MM.1S (cell line): ENCODE results near the gene ENC1.
"Not testable (repeated sequence)": the region's sequence is repeated elsewhere in the genome, so short reads cannot be mapped to it uniquely, and the experiment has no call there.

Experiments
- DNase-seq: peaks from one replicate; pipeline ENCODE4 v3.0.0-alpha.2; 2015
- H2AFZ ChIP-seq: fragments of 300-600 bp; sonication (generic); 2 replicates; pipeline ENCODE4 v1.6.0; 2016; ENCODE audit warnings: antibody characterized with exemption, low read length
- H3F3A ChIP-seq: fragments of 300-600 bp; sonication (generic); 2 replicates; pipeline ENCODE4 v1.6.1; 2016; ENCODE audit warnings: mild to moderate bottlenecking, antibody characterized with exemption, low read length, moderate library complexity, mixed read lengths; ENCODE audit not compliant: insufficient read depth
- H3K27ac ChIP-seq: fragments of 300-600 bp; sonication (generic); 2 replicates; pipeline ENCODE4 v1.5.1; 2016; ENCODE audit warnings: mild to moderate bottlenecking, low read length
- H3K27me3 ChIP-seq: fragments of 300-600 bp; sonication (generic); replicated peaks from 2 replicates; pipeline ENCODE4 v1.6.0; 2016; ENCODE audit warnings: low read length; ENCODE audit not compliant: insufficient read depth
- H3K36me3 ChIP-seq: fragments of 300-600 bp; sonication (generic); replicated peaks from 2 replicates; pipeline ENCODE4 v1.6.1; 2016; ENCODE audit warnings: mild to moderate bottlenecking, low read length, mixed read lengths; ENCODE audit not compliant: insufficient read depth
- H3K4me1 ChIP-seq: fragments of 300-600 bp; sonication (generic); 2 replicates; pipeline ENCODE4 v1.6.1; 2016; ENCODE audit warnings: low read length, mixed read lengths
- H3K4me2 ChIP-seq: fragments of 300-600 bp; sonication (generic); 2 replicates; pipeline ENCODE4 v1.6.0; 2016; ENCODE audit warnings: low read depth, low read length
- H3K4me3 ChIP-seq: fragments of 300-600 bp; sonication (generic); 2 replicates; pipeline ENCODE4 v1.5.1; 2016; ENCODE audit warnings: low read length, mixed read lengths
- H3K79me2 ChIP-seq: fragments of 300-600 bp; sonication (generic); 2 replicates; pipeline ENCODE4 v1.6.1; 2016; ENCODE audit warnings: mixed run types, low read length, mixed read lengths
- H3K9ac ChIP-seq: fragments of 300-600 bp; sonication (generic); 2 replicates; pipeline ENCODE4 v1.6.1; 2016; ENCODE audit warnings: low read length, mixed read lengths
- H3K9me2 ChIP-seq: fragments of 300-600 bp; sonication (generic); replicated peaks from 2 replicates; pipeline ENCODE4 v1.6.1; 2016; ENCODE audit warnings: mild to moderate bottlenecking, low read length, mixed read lengths; ENCODE audit not compliant: insufficient read depth
- H3K9me3 ChIP-seq: fragments of 300-600 bp; sonication (generic); replicated peaks from 2 replicates; pipeline ENCODE4 v1.6.1; 2016; ENCODE audit warnings: mild to moderate bottlenecking, low read length, mixed read lengths; ENCODE audit not compliant: insufficient read depth
- H4K20me1 ChIP-seq: fragments of 300-600 bp; sonication (generic); 2 replicates; pipeline ENCODE4 v1.6.1; 2016; ENCODE audit warnings: mild to moderate bottlenecking, low read length, moderate library complexity, mixed read lengths; ENCODE audit not compliant: insufficient read depth
- CTCF ChIP-seq: fragments of 300-600 bp; sonication (generic); IDR thresholded peaks from 2 replicates; pipeline ENCODE4 v1.5.1; 2016; ENCODE audit warnings: antibody characterized with exemption, low read length, mixed read lengths
- EZH2 ChIP-seq: fragments of 300-600 bp; sonication (generic); optimal IDR thresholded peaks from 2 replicates; pipeline ENCODE3; 2017; ENCODE audit warnings: low read depth, mild to moderate bottlenecking, antibody characterized with exemption, low read length, mixed read lengths
- EZH2phosphoT487 ChIP-seq: fragments of 300-600 bp; sonication (generic); IDR thresholded peaks from 2 replicates; pipeline ENCODE4 v1.6.1; 2018; ENCODE audit warnings: antibody characterized with exemption, low read length

Gene ENC1

GRCh38 chr5:74684900-74685851, 44.6 kb upstream of the ENC1 start, which contains the start of gene HEXB:
TSS of gene HEXB (plus strand) at chr5:74685233. CDS start at chr5:74685261, 28 bp downstream.
- Histone ChIP-seq H3K27ac (peak within 1 kb of the TSS; percentile 67; the same call in 1 of the 2 replicates), H3F3A (no peaks in the 10 kb centered on the region), H3K9me3 (no peaks in the 10 kb centered on the region), H4K20me1 (no peaks in the 10 kb centered on the region), H3K9ac (peak within 1 kb of the TSS; percentile 86), H2AFZ (peak within 1 kb of the TSS; percentile 76), H3K4me3 (peak within 1 kb of the TSS; percentile 73), H3K9me2 (no peaks in the 10 kb centered on the region), H3K36me3 (no peaks in the 10 kb centered on the region), H3K4me2 (peak within 1 kb of the TSS; percentile 83), H3K27me3 (no peaks in the 10 kb centered on the region), H3K79me2 (peaks cover 31% of the 10 kb centered on the region), H3K4me1 (peaks cover 12% of the 10 kb centered on the region)
- TF ChIP-seq EZH2 (no peak), CTCF (0 out of 2 replicates have a peak, but pooled peaks have one; percentile 5)
- peak; percentile 89 for DNase-seq

- no peaks in the 10 kb centered on the region for H3K36me3 ChIP-seq
- no peaks in the 10 kb centered on the region for H3K9me2 ChIP-seq
- H3K27ac ChIP-seq: no peak overlapping the region
- H2AFZ ChIP-seq: no peak overlapping the region
- no peak for TF ChIP-seq EZH2phosphoT487
- no peak for TF ChIP-seq EZH2
- no peak for TF ChIP-seq CTCF
- H3K4me2 ChIP-seq: no peak overlapping the region
- H3K9me3 ChIP-seq: no peaks in the 10 kb centered on the region
- H3K27me3 ChIP-seq: no peaks in the 10 kb centered on the region
- no peaks in the 10 kb centered on the region for H3K4me1 ChIP-seq
- no peak overlapping the region for H3K4me3 ChIP-seq
- no peaks in the 10 kb centered on the region for H3K79me2 ChIP-seq
- no peaks in the 10 kb centered on the region for H4K20me1 ChIP-seq
- no peak for DNase-seq
- no peaks in the 10 kb centered on the region for H3F3A ChIP-seq
- no peak overlapping the region for H3K9ac ChIP-seq
These were observed 39.4 kb upstream of the ENC1 start for GRCh38 chr5:74679966-74680365.

GRCh38 chr5:74679300-74679699, 38.8 kb upstream of the ENC1 start:
- not testable (repeated sequence) for H2AFZ ChIP-seq, H3K9me3 ChIP-seq, H3K27me3 ChIP-seq, H3K4me1 ChIP-seq, H3K9me2 ChIP-seq, DNase-seq, H3K4me3 ChIP-seq, H3K4me2 ChIP-seq, H3K79me2 ChIP-seq, H3F3A ChIP-seq, H3K36me3 ChIP-seq, H4K20me1 ChIP-seq, H3K27ac ChIP-seq, H3K9ac ChIP-seq

- H3K4me2 ChIP-seq, H3K4me1 ChIP-seq, H4K20me1 ChIP-seq, H3K27me3 ChIP-seq, H2AFZ ChIP-seq, H3K79me2 ChIP-seq, H3K9ac ChIP-seq, DNase-seq, H3K9me3 ChIP-seq, H3K36me3 ChIP-seq, H3K4me3 ChIP-seq, H3K27ac ChIP-seq, H3K9me2 ChIP-seq, H3F3A ChIP-seq: not testable (repeated sequence)
These were observed 37.6 kb upstream of the ENC1 start for GRCh38 chr5:74678123-74678522.

GRCh38 chr5:74676466-74676865, 35.9 kb upstream of the ENC1 start:
- not testable (repeated sequence) for H3K36me3 ChIP-seq, H2AFZ ChIP-seq, H3K9me3 ChIP-seq, H3K27me3 ChIP-seq, H3K27ac ChIP-seq, H4K20me1 ChIP-seq, H3K9me2 ChIP-seq, H3F3A ChIP-seq, H3K4me3 ChIP-seq, H3K9ac ChIP-seq, H3K4me1 ChIP-seq, H3K4me2 ChIP-seq, DNase-seq, H3K79me2 ChIP-seq
